SKM-1 (cell line): ENCODE results near the gene ATG7.
"Not testable (repeated sequence)": the region's sequence is repeated elsewhere in the genome, so short reads cannot be mapped to it uniquely, and the experiment has no call there.

Experiments used
- DNase-seq: peaks from one replicate; lab custom pipeline; 2025; ENCODE audit not compliant: unreplicated experiment; lab: John Stamatoyannopoulos, UW

ATG7 gene

DNA sequence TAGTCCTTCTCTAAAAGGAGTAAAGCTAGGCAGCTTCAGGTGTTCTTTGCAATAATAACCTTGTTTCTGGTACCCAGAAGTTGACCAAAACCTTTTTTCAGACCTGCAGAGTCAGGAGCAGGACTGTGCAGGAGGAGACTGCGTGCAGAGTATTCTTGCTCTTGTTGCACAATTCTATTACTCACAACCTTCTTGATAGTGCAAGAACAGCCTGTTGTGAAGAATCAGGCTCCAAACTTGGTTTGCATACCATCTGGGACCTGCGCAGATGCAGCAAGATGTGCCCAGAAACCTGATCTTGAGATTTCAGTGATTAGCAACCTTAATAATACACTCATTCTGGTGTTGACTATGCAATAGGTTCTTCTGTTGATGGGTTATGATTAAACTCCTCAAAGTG lies 111.9 kb downstream of the ATG7 start:
- DNase-seq = no peak

DNA sequence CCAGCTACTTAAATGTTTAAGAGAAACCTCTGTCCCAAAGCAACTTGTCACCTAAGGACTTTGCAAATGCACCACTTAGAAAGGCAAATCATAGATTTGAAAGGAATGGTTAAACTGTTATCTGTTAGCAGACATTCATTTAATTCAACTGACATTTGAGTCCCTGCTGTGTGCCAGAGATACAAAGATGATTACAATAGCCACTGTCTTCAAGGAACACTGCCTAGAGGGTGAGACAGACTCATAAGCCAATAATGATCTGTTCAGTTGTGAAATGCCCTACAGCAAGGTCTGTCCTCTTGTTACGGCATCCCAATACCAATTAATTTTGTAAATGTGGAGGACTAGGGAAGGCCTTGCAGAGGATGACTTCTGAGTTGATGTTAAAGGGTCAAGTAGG lies 113.1 kb downstream of the ATG7 start:
- no peak for DNase-seq

DNA sequence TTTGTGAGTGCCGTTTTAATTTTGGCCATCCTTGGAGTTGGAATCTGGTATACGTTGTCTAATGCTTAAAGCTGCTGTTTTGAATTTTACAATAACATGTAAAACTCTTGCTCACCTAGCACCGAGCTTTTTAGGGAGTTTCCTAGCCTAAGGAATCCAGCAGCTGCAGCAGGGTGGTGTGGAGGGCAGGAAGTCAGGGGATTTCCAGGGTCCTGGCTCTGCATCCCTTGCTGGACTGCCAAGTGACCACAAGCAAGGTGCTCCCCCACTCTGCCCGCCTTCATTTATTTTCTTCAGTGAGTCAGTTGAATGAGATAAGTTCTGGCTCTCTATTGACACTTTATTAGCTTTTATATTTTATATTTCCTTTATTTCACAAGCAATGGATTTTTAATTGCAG lies 113.7 kb downstream of the ATG7 start:
- DNase-seq = no peak

DNA sequence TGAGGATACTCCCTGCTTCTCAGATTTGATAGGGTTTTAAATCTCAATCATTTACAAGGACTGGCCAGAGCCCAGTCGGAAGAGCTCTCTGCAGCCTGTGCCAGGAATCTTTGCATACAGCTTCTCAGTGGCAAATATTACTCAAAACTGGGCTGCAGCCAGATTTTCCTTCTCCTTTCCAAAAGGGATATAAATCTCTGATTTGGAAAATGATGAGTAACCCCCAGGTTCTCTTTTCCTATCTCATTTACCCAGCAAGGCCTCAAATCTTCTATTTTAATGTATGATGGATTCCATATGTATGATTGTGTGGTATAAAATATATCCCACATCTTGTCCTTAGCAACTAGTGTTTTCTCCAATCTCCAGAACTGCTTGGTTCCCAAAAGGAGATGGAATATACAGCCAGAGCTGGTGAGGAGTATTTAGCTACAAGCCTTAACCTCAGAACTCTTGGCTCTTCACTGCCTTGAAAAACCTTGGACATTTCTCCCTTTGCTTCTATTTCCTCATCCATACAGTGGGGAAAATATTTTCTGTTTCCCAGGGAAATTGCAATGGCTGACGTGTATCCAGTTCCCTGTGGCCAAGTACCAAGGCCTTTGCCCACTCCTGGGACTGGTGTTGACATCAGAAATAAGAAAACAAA lies 114.4 kb downstream of the ATG7 start:
- DNase-seq = no peak

DNA sequence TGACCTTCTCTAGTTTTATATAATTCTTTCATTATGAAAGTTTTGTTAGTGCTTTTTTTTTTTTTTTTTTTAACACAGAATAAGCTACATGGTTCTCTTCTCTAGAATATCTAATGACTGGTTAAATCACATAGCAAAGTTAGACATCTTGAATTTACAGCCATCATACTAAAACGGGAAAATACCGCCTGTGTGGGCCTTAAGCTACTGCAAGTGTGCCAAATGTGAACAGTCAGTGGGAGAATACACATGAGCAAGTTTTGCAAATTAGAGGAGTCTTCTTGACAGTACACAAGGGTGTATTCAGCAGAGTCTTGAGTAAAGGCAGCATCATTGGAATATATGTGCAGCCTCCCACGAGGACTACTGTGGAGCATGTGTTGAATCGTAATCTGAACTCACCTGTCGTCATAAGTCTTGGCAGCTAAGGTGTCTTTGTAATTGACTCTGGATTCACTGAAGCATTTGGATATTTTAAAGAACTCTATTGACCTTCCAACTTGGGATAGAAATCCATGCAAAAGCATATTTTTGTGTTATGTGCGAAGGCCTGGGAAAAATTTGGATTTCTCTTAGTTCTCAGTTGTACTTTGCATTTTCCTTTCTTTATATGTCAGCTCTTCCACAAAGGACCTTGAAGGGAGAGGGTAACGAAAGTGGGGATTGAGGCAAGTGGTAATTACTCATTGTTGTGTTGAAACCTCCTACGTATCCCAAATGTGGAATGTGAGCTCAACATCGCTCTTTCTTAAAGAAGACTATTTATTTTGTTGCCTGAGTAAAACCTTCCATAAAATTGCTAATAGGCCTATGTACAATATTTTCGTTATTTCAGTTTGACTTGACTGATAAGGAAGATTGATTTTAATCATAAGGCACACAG lies 117.4 kb downstream of the ATG7 start:
- no peak for DNase-seq

DNA sequence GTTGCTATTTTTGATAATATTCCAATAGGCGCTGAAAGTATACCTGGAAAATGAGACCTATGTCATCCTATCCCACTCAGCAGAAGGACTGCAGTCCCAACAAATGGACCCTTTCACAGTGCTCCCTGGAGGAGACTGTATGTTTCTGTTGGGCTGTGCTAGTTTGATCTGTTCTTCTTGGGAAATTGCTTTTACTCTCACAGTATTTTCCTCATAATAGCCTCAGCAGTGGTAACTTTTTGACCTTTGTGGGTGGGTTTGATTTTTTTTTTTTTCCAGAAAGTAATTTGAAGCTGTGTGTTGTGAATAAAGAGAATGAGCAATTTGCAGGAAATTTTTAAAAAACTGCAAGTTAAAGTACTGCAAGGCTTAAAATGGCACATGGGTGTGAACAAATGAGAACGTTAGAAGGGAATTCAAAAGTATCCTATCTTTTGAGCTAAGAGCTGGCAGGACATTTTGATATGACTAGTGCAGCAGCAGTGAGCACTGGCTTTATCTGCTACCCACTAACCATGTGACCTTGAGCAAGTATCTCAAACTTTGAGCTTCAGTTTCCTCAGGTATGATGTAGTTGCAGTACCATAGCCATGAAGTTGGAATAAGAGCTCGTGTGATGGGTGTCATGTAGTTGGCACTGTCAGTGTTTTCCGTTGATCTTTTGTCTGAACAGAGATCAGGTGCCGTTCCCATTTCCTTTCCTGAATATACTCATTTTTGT lies 118.4 kb downstream of the ATG7 start:
- no peak for DNase-seq

DNA sequence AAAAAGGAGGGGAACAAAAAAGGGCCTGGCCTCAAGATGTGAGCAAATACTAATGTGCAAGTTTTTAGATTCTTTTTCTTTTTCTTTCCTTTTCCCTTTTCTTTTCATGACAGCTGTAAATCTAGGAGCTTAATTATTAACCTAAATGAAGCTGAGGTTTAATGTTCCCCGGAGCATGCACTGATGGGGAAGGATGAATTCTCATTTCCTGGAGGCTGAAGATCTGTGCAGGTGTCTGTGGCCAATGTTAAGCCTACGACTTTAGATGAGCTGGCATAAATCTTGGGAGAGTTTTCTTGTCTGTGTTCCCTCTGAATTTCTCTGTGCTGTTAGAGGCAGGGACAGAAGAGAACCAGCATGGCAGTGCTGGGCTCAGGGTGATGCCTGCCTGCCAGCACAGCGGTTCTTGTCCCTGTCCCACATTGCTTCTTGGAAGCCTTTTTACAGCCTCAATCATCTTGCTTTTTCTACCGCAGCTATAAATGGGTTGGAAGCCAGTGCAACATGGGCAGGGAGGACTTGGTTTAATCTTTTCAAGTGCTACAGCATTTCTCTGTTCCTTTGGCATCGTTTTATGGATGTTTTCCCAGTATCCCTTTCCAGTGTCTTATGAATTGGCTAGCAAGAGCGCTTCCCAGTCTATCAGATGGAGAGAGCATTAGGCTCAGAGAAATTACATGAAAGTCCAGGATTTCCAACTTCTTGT lies 119.1 kb downstream of the ATG7 start:
- DNase-seq = no peak

DNA sequence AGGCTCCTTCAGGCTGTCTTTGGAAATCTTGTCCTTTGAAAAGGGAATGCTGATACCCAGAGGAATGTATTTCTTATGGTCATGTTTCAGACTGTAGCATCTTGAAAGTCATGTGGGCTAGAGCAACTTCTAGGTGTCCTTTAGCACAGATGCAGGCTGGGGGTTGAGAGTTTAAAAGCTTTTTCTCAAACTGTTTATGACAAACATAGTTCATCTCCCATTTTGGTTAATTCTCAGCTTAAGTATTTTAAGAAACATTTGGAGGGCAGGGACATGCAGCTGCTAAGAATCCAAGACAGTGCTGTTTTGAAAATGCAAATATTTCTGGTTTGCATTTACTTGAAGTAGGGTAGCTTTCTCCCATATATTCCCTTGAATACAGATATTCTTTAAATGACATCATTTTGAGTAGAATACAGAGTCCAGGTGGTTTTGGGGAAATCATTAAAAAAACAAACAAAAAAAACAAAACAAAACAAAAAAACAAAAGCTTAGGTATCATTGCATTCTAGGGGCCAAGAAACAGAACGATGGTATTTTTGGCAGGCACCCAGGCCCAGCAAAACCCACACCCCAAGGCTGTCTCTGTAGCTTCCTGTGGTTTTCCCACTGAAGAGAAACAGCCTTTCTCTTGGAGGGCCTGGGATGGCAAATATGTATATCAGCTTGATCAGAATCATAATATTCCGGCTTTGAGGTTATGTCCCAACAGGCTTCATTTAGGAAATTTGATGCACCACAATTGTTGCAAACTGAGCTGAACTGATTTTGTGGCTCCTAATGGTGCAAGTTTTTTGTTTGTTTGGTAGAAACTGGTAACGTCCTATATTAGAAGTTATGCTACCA lies 120.0 kb downstream of the ATG7 start:
- no peak for DNase-seq

DNA sequence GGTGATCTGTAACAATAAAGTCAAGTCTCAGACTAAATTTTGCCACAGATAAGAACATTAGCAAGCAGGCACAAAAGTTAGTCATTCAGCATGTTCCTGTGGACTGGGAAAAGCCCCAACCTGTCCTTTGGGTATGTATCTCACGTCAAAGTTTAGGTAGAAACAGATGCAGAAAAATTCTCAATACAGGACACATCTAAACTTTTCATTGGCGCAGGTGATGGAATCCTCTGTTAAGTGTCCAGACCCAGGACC lies 120.6 kb downstream of the ATG7 start:
- no peak for DNase-seq

DNA sequence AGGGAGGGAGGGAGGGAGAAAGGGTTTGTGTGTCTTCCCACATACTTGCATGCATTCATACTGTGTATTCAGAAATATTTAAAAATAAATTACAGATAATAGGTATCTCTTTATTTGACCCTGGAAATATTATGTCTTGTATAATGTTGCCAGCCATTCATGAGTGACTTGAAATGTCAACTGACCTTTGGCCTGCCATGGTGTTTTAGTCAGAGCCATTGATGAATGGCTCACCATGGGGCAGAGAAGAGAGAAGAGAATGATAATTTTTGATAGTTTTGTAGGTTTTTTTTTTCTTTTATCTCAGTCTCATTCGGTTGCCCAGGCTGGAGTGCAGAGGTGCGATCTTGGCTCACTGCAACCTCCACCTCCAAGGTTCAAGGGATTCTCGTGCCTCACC lies 121.2 kb downstream of the ATG7 start:
- no peak for DNase-seq

DNA sequence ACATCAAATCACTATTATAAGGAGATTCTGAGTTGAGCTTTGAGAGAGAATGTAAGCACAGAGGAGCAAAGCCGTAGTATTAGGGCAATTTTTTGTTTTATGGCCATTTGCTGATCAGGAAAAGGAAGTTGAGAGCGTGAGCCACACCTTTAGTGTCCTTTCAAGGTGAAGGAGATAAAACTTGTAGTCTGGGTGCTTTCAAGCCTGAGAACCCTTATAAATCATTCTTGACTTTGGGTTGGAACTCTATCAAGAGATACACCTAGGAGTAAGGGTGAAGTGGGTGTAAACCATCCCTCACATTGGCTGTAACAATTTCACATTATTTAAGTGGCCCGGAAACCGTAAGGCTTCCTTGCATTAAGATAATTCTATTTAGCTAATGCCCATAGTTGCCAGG lies 122.2 kb downstream of the ATG7 start:
- DNase-seq = no peak

DNA sequence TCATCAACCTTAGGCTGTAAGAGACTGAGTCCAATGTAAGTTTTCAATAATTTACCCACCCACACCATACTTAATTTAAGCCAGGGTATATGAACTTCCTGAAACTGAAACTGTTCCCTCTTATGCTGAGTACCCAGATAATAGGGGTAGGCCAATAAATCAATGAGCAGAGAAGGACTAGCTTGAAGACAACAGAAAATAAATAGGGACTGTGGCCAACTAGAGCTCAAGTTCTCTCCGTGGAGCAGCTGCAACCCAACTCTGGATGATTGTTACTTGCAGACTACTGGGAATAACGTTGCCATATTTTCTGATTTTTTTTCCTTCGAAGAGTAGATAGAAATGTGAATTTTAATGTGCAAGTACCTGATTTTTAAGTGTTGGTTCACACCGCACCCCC lies 128.0 kb downstream of the ATG7 start:
- no peak for DNase-seq

DNA sequence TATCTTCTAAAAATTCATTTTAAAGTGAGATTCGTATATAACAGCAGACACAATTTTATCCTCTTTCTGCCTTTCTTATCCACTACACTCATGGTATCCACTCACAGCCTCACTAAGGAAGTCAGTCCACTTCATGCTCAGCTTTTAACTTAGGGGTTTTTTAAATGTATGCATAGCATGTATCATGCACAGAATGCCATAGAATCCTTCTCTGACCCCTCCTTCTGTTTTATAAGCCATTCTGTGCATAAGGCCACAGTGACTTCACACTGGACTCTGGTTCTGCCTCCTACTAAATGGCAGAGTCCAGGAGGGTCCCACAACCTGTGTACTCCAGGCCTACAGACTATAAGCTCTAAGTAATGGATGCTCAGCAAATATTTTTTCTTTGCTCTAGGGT lies 129.2 kb downstream of the ATG7 start:
- no peak for DNase-seq

DNA sequence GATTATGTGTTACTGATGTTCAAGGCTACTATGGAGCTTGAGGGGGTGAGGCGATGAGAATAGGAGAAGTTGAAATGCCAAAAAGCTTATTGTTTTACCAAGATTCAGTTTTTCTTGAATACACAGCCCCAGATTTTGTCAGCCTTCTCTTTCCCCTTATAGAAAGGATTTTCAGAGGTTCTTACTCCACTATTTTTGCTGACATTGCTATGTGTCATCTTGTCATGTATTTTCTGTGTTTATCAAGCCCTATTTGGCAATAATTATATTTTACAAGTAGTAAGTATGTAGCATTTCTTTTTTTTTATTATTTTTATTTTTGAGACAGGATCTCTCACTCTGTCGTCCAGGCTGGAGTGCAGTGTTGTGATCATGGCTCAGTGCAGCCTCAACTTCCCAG lies 133.1 kb downstream of the ATG7 start:
- no peak for DNase-seq

DNA sequence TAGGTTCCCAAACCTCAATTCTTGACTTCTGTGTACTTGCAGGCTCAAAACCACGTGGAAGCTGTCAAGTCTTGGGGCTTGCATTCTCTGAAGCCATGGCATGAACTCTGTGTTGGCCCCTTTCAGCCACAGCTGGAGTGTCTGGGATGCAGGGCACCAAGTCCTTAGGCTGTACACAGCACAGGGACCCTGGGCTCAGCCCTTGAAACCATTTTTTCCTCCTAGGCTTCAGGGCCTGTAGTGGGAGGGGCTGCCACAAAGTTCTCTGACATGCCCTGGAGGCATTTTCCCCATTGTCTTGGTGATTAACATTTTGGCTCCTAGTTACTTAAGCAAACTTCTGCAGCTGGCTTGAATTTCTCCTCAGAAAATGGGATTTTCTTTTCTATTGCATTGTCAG lies 135.4 kb downstream of the ATG7 start:
- DNase-seq = no peak

DNA sequence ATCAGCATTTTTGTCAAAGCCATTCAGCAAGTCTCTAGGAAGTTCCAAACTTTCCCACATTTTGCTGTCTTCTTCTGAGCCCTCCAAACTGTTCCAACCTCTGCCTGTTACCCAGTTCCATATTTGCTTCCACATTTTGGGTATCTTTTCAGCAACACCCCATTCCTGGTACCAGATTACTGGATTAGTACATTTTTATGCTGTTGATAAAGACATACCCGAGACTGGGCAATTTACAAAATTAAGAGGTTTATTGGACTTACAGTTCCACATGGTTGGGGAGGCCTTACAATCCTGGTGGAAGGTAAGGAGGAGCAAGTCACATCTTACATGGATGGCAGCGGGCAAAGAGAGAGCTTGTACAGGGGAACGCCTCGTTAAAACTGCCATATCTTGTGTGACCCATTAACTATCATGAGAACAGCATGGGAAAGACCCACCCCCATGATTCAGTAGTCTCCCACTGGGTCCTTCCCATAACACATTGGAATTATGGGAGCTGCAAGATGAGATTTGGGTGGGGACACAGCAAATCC lies 136.2 kb downstream of the ATG7 start:
- not testable (repeated sequence) for DNase-seq

DNA sequence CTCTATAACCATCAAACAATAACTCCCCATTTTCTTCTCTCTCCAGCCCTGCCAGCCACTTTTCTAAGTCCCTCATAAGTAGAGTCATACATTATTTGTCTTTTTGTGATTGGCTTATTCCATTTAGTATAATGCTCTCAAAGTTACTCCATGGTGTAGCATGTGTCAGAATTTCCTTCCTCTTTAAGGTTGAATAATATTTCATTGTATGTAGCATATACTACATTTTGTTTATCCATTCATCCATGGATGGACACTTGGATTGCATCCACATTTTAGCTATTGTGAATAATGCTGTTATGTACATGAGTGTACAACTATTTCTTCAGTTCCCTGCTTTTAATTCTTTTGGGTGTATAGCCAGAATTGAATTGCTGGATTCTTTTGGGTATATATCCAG lies 138.4 kb downstream of the ATG7 start:
- DNase-seq = no peak

DNA sequence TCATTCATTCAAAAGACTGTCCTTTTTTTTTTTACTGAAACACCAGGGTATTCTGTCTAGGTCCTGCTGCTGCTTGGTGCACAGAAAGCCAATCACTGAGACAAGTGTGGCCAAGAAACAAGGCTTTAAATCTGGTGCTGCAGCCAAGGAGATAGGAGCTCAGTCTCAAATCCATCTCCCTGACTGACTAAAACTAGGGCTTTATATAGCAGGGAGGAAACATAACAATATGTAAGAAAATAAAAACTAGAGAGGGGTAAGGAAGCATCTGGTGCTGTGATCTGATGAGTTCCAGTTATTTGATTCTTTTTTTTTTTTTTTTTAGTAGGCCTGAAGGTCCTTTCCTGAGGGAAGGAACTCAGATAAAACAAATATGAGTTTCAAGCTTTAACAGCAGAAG lies 139.8 kb downstream of the ATG7 start:
- no peak for DNase-seq

DNA sequence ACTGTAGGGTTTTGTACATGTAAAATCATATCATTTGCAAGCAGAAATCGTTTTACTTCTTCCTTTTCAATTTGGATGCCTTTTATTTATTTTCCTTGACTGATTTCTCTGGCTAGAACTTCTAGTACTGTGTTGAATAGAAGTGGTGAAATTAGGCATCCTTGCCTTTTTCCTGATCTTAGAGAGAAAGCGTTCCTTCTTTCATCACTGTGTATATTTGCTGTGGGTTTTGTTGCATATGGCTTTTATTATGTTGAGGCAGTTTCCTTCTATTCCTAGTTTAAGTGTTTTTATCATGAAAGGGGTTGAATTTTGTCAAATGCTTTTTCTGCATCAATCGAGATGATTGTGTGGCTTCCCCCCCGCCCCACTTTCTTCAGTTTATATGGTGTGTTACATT lies 140.9 kb downstream of the ATG7 start:
- DNase-seq = no peak

DNA sequence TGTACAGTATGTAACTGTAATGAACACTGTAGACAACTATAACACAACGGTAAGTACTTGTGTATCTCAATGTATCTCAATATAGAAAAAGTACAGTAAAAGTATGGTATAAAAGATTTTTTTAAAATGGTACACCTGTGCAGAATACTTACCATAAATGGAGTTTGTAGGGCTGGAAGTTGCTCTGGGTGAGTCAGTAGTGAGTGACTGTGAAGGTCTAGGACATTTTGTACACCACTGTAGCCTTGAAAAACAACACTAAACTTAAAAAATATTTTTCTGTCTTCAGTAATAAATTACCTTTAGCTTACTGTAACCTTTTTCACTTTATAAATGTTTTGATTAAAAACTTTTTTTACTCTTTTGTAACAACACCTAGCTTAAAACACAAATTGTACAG lies 142.9 kb downstream of the ATG7 start:
- DNase-seq = no peak

DNA sequence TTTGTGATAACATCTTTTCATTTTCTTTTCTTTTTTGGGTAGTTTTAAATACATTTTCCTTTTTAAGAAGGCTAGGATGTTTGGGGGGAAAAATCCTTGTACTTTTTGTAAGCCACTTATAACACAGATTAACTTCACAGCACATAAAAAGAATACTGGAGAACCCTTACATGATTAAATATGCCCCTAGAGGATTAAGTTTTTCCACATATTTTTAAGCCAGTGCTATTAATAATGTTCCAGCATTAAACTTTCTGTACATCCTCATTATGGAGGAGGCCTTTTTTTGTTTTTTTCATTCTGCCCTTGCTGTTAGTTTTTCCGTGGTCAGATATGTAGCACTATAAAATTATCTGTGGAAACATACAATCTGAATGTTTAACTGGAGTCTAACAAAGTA lies 147.9 kb downstream of the ATG7 start:
- no peak for DNase-seq
